NOMO-1 treated with dmso at 0.1 percent for 144 hours (cell line): ENCODE data around the gene C13orf46.
"Not testable (repeated sequence)": the region's sequence is repeated elsewhere in the genome, so short reads cannot be mapped to it uniquely, and the experiment has no call there.

Experiments
- DNase-seq: peaks from one replicate; lab custom pipeline; 2025; ENCODE audit not compliant: unreplicated experiment; lab: John Stamatoyannopoulos, UW

The C13orf46 gene

DNA sequence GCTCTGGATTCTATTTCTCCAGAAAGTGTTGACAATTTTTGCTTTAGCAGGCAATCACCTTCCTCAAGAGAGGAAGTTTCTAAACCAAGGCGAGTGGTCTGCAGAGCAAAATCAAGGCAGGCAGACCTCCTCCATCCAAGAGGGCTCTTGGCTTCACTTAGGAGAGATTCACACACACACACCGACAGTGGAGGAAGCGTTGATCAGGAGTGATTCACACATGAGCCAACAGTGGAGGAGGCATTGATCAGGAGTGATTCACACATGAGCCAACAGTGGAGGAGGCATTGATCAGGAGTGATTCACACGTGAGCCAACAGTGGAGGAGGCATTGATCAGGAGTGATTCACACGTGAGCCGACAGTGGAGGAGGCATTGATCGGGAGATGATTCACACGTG lies 60.5 kb downstream of the C13orf46 start:
- DNase-seq: not testable (repeated sequence)

DNA sequence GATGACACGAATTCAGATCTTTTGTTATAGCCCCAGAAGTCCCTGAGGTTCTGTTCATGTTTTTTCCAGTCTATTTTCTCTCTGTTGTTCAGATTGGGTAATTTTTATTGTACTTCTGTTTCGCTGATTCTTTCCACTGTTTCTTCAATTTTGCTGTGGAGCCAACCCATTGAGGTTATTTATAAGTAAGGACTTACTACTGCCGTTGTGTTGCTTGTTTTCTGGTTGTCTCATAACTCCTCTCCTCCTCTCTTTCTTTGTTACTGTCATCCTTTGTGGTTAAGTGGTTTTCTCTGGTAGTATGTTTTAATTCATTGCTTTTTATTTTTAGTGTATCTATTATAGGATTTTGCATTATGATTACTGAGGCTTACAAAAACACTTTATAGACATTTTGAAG lies 61.3 kb downstream of the C13orf46 start:
- no peak for DNase-seq

GRCh38 chr13:113907635-113908617 lies 66.0 kb downstream of the C13orf46 start:
- no peak for DNase-seq

GRCh38 chr13:113906571-113906970 lies 67.3 kb downstream of the C13orf46 start:
- DNase-seq: no peak

DNA sequence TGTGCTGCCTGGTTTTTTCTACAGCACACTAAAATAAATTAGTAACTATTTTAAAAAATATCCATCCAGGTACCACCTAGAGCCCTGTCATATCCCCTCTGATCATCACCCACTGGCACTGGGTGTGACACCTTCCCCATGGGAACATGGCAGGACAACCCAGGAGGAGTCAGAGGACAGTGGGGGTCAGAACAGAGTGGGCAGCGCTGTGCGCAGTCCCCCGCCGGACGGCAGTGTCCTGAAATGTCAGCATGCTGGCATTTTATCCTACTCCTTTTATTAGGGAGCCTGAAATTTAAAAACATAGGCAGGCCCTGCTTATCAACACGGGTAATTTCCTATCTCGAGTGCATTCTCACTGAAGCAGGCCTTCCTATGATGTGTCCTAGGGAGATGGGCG lies 67.9 kb downstream of the C13orf46 start:
- DNase-seq: no peak

- no peak for DNase-seq
These were observed 68.9 kb downstream of the C13orf46 start for GRCh38 chr13:113905018-113905417.

DNA sequence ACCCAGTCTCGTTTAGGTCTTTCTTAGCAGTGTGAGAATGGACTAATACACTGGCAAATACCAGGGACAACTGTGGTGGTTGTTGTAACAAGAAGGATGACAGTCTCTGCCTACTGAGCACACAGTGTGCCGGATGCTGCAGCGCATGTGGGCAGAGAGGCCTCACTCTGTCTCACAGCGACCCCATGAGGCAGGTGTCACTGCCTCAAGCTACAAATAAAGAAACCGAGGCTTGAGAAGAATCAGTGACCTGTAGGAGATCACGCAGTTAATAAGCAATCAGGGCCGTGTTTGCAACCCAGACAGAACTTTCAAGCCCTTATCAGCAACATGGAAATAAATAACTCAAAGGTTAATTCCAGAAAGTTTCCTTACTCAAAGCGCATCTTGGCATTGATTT lies 69.5 kb downstream of the C13orf46 start:
- DNase-seq: no peak

DNA sequence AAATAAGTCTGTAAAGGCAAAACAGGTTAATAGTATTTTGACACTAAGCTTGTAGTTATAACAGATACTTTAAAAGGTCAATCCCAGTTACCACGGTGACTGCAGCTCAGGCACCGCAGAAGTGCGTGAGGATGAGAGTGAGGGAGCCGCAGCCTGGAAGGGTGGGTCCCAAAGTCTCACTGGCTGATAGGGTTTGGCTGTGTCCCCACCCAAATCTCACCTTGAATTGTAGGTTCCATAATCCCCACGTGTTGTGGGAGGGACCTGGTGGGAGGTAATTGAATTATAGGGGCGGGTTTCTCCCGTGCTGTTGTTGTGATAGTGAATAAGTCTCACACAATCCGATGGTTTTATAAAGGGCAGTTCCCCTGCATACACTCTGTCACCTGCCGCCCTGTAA lies 70.0 kb downstream of the C13orf46 start:
- DNase-seq: no peak
